ENCODE measurements around the gene NUP214.

Gene NUP214

DNA sequence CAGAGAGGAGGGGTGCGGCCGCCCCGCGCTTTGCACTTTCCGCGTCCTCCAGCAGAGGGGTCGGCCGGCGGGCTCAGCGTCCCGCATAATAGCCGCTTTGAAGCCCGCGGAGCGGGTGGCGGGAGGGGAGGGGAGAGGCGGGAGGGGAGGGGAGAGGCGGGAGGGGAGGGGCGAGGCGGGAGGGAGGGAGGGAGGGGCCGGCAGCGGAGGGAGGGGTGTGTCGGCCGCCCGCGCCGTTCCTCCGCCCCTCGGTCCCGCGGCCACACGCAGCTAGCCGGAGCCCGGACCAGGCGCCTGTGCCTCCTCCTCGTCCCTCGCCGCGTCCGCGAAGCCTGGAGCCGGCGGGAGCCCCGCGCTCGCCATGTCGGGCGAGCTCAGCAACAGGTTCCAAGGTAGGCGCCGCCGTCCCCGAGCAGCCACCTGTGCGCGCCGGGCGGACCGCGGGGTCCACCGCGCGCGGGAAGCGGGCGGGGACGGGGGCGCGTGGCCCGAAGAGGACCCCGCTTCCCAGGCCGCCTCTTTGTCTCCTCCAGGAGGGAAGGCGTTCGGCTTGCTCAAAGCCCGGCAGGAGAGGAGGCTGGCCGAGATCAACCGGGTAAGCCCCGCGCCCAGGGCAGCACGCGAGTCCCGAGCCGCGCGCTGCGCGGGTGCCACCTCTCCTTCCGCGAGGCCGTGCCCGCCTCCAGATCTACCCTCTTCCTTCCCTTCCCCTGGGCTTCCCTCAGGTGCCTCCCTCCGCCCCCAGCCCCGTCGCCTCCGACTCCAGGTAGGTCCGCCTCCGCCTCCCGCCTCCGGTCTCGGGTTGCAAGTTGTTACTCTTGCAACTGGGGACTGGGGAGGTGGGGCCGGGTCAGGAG, 28.9 kb upstream of the NUP214 start, which contains the start of gene AIF1L (continued):
- TF ChIP-seq, protein P1, sequence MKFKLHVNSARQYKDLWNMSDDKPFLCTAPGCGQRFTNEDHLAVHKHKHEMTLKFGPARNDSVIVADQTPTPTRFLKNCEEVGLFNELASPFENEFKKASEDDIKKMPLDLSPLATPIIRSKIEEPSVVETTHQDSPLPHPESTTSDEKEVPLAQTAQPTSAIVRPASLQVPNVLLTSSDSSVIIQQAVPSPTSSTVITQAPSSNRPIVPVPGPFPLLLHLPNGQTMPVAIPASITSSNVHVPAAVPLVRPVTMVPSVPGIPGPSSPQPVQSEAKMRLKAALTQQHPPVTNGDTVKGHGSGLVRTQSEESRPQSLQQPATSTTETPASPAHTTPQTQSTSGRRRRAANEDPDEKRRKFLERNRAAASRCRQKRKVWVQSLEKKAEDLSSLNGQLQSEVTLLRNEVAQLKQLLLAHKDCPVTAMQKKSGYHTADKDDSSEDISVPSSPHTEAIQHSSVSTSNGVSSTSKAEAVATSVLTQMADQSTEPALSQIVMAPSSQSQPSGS (tag by site-specific recombination; IDR thresholded peaks at IDR 0.05; ENCODE audit: low read depth): no peak
- TF ChIP-seq PRDM1 (tag by site-specific recombination; IDR thresholded peaks at IDR 0.05): no peak
- TF ChIP-seq, protein P2, sequence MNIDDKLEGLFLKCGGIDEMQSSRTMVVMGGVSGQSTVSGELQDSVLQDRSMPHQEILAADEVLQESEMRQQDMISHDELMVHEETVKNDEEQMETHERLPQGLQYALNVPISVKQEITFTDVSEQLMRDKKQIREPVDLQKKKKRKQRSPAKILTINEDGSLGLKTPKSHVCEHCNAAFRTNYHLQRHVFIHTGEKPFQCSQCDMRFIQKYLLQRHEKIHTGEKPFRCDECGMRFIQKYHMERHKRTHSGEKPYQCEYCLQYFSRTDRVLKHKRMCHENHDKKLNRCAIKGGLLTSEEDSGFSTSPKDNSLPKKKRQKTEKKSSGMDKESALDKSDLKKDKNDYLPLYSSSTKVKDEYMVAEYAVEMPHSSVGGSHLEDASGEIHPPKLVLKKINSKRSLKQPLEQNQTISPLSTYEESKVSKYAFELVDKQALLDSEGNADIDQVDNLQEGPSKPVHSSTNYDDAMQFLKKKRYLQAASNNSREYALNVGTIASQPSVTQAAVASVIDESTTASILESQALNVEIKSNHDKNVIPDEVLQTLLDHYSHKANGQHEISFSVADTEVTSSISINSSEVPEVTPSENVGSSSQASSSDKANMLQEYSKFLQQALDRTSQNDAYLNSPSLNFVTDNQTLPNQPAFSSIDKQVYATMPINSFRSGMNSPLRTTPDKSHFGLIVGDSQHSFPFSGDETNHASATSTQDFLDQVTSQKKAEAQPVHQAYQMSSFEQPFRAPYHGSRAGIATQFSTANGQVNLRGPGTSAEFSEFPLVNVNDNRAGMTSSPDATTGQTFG (tag by site-specific recombination; IDR thresholded peaks at IDR 0.05; ENCODE audit: borderline replicate concordance): no peak
- no peak for TF ChIP-seq MYNN (tag by site-specific recombination; IDR thresholded peaks at IDR 0.05; ENCODE audit: borderline replicate concordance)
- TF ChIP-seq, protein P3, sequence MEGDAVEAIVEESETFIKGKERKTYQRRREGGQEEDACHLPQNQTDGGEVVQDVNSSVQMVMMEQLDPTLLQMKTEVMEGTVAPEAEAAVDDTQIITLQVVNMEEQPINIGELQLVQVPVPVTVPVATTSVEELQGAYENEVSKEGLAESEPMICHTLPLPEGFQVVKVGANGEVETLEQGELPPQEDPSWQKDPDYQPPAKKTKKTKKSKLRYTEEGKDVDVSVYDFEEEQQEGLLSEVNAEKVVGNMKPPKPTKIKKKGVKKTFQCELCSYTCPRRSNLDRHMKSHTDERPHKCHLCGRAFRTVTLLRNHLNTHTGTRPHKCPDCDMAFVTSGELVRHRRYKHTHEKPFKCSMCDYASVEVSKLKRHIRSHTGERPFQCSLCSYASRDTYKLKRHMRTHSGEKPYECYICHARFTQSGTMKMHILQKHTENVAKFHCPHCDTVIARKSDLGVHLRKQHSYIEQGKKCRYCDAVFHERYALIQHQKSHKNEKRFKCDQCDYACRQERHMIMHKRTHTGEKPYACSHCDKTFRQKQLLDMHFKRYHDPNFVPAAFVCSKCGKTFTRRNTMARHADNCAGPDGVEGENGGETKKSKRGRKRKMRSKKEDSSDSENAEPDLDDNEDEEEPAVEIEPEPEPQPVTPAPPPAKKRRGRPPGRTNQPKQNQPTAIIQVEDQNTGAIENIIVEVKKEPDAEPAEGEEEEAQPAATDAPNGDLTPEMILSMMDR (tag by site-specific recombination; IDR thresholded peaks at IDR 0.05): 0 out of 2 replicates have a peak, but pooled peaks have one; percentile 17
- no peak for TF ChIP-seq HOXA7 (CRISPR knock-in tag; IDR thresholded peaks at IDR 0.05; ENCODE audit: borderline replicate concordance)
- TF ChIP-seq, protein P4, sequence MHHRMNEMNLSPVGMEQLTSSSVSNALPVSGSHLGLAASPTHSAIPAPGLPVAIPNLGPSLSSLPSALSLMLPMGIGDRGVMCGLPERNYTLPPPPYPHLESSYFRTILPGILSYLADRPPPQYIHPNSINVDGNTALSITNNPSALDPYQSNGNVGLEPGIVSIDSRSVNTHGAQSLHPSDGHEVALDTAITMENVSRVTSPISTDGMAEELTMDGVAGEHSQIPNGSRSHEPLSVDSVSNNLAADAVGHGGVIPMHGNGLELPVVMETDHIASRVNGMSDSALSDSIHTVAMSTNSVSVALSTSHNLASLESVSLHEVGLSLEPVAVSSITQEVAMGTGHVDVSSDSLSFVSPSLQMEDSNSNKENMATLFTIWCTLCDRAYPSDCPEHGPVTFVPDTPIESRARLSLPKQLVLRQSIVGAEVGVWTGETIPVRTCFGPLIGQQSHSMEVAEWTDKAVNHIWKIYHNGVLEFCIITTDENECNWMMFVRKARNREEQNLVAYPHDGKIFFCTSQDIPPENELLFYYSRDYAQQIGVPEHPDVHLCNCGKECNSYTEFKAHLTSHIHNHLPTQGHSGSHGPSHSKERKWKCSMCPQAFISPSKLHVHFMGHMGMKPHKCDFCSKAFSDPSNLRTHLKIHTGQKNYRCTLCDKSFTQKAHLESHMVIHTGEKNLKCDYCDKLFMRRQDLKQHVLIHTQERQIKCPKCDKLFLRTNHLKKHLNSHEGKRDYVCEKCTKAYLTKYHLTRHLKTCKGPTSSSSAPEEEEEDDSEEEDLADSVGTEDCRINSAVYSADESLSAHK (tag by site-specific recombination; IDR thresholded peaks at IDR 0.05): no peak
- TF ChIP-seq ZNF585B (tag by site-specific recombination; IDR thresholded peaks at IDR 0.05): no peak
- TF ChIP-seq, protein P5, sequence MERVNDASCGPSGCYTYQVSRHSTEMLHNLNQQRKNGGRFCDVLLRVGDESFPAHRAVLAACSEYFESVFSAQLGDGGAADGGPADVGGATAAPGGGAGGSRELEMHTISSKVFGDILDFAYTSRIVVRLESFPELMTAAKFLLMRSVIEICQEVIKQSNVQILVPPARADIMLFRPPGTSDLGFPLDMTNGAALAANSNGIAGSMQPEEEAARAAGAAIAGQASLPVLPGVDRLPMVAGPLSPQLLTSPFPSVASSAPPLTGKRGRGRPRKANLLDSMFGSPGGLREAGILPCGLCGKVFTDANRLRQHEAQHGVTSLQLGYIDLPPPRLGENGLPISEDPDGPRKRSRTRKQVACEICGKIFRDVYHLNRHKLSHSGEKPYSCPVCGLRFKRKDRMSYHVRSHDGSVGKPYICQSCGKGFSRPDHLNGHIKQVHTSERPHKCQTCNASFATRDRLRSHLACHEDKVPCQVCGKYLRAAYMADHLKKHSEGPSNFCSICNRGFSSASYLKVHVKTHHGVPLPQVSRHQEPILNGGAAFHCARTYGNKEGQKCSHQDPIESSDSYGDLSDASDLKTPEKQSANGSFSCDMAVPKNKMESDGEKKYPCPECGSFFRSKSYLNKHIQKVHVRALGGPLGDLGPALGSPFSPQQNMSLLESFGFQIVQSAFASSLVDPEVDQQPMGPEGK (tag by site-specific recombination; IDR thresholded peaks at IDR 0.05): peak; percentile 87
- TF ChIP-seq ZNF473 (tag by site-specific recombination; IDR thresholded peaks at IDR 0.05): no peak
- peak; percentile 50; the same call in 1 of the 2 replicates for TF ChIP-seq ZBTB8A (tag by site-specific recombination; IDR thresholded peaks at IDR 0.05)
- TF ChIP-seq ZNF202 (tag by site-specific recombination; IDR thresholded peaks at IDR 0.05; ENCODE audit: borderline replicate concordance): no peak
- no peak for TF ChIP-seq GLI4 (tag by site-specific recombination; IDR thresholded peaks at IDR 0.05)
- no peak for TF ChIP-seq OVOL3 (tag by site-specific recombination; IDR thresholded peaks at IDR 0.05)
- 0 out of 2 replicates have a peak, but pooled peaks have one; percentile 33 for TF ChIP-seq MZF1 (tag by site-specific recombination; IDR thresholded peaks at IDR 0.05; ENCODE audit: borderline replicate concordance)
- TF ChIP-seq ZNF514 (tag by site-specific recombination; IDR thresholded peaks at IDR 0.05): no peak
- TF ChIP-seq KLF1 (tag by site-specific recombination; IDR thresholded peaks at IDR 0.05): peak; percentile 8; the same call in 1 of the 2 replicates
- no peak for TF ChIP-seq ZNF239 (tag by site-specific recombination; IDR thresholded peaks at IDR 0.05)
- 0 out of 2 replicates have a peak, but pooled peaks have one; percentile 38 for TF ChIP-seq ZIC2 (tag by site-specific recombination; IDR thresholded peaks at IDR 0.05)
- TF ChIP-seq, protein P6, sequence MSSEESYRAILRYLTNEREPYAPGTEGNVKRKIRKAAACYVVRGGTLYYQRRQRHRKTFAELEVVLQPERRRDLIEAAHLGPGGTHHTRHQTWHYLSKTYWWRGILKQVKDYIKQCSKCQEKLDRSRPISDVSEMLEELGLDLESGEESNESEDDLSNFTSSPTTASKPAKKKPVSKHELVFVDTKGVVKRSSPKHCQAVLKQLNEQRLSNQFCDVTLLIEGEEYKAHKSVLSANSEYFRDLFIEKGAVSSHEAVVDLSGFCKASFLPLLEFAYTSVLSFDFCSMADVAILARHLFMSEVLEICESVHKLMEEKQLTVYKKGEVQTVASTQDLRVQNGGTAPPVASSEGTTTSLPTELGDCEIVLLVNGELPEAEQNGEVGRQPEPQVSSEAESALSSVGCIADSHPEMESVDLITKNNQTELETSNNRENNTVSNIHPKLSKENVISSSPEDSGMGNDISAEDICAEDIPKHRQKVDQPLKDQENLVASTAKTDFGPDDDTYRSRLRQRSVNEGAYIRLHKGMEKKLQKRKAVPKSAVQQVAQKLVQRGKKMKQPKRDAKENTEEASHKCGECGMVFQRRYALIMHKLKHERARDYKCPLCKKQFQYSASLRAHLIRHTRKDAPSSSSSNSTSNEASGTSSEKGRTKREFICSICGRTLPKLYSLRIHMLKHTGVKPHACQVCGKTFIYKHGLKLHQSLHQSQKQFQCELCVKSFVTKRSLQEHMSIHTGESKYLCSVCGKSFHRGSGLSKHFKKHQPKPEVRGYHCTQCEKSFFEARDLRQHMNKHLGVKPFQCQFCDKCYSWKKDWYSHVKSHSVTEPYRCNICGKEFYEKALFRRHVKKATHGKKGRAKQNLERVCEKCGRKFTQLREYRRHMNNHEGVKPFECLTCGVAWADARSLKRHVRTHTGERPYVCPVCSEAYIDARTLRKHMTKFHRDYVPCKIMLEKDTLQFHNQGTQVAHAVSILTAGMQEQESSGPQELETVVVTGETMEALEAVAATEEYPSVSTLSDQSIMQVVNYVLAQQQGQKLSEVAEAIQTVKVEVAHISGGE (tag by site-specific recombination; conservative IDR thresholded peaks at IDR 0.05; ENCODE audit: low read depth): no peak
- TF ChIP-seq, protein P7, sequence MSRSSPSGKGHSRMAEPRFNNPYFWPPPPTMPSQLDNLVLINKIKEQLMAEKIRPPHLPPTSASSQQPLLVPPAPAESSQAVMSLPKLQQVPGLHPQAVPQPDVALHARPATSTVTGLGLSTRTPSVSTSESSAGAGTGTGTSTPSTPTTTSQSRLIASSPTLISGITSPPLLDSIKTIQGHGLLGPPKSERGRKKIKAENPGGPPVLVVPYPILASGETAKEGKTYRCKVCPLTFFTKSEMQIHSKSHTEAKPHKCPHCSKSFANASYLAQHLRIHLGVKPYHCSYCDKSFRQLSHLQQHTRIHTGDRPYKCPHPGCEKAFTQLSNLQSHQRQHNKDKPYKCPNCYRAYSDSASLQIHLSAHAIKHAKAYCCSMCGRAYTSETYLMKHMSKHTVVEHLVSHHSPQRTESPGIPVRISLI (tag by site-specific recombination; IDR thresholded peaks at IDR 0.05): no peak
- no peak for TF ChIP-seq ZNF830 (tag by site-specific recombination; IDR thresholded peaks at IDR 0.05; ENCODE audit: low read depth)
- no peak for TF ChIP-seq ZNF624 (tag by site-specific recombination; IDR thresholded peaks at IDR 0.05)
- TF ChIP-seq ZNF623 (tag by site-specific recombination; IDR thresholded peaks at IDR 0.05): no peak
